Panc1 (cell line): ENCODE data around the gene BRAP. TPM values are rescaled to one million over a fixed set of nuclear protein-coding genes. Genes with fewer than 3 reads are reported as not detected.

Source experiments
- ATAC-seq: fragments of 200-7000 bp; cut with Tn5 transposase; 2 replicates; pipeline ENCODE4 v1.9.1; 2020; ENCODE audit warnings: mild to moderate bottlenecking, moderate library complexity
- BruUV-seq: library from RNA; stranded (reverse); fragments of 400-500 nt; replicated peaks from 2 replicates; lab custom pipeline; 2021; lab: Mats Ljungman, UMichigan
- CTCF ChIA-PET: fragments of 300-600 bp; sonication (Branson Sonifier 250); formaldehyde crosslinking; loops from one replicate; lab custom pipeline; 2022; ENCODE audit warnings: antibody characterized with exemption; lab: Charles Lee
- POLR2A ChIA-PET: fragments of 300-600 bp; sonication (Branson Sonifier 250); formaldehyde crosslinking; loops from one replicate; lab custom pipeline; 2022; ENCODE audit warnings: antibody characterized with exemption; lab: Charles Lee
- DNase-seq: peaks from one replicate; pipeline ENCODE4 v3.0.0-alpha.2; 2010; ENCODE audit warnings: low read depth, low spot score
- H3K27ac ChIP-seq: 2 replicates; pipeline ENCODE4 v1.5.1; 2011; ENCODE audit warnings: mild to moderate bottlenecking, low read length, inconsistent platforms
- H3K27me3 ChIP-seq: fragments of 200-500 bp; sonication (Bioruptor generic); 2 replicates; pipeline ENCODE4 v1.6.0; 2014; ENCODE audit warnings: low read length, inconsistent platforms; ENCODE audit not compliant: control insufficient read depth, insufficient read depth
- H3K36me3 ChIP-seq: fragments of 200-500 bp; sonication (Bioruptor generic); 2 replicates; pipeline ENCODE4 v1.5.1; 2014; ENCODE audit warnings: inconsistent platforms, mild to moderate bottlenecking, low read length, moderate library complexity; ENCODE audit not compliant: control insufficient read depth, insufficient read depth
- H3K4me1 ChIP-seq: 2 replicates; pipeline ENCODE4 v1.5.1; 2011; ENCODE audit warnings: inconsistent platforms, mild to moderate bottlenecking, low read length, moderate library complexity; ENCODE audit not compliant: control insufficient read depth, insufficient read depth
- H3K4me3 ChIP-seq, 2 experiments: 2 replicates each; pipeline ENCODE4 v1.5.1; 2011 to 2012; ENCODE audit warnings: low read depth in 2 of 2, low read length in 2 of 2, mild to moderate bottlenecking in 2 of 2, inconsistent platforms in 1 of 2, moderate library complexity in 1 of 2
- H3K9me3 ChIP-seq: fragments of 200-500 bp; sonication (Bioruptor generic); 2 replicates; pipeline ENCODE4 v1.5.1; 2014; ENCODE audit warnings: low read depth, mild to moderate bottlenecking, inconsistent platforms, low read length, moderate library complexity; ENCODE audit not compliant: control insufficient read depth, insufficient read depth
- POLR2AphosphoS5 ChIP-seq: IDR thresholded peaks from 2 replicates; pipeline ENCODE4 v1.6.1; 2012; ENCODE audit warnings: mild to moderate bottlenecking, low read depth, low read length, moderate library complexity
- SIN3A ChIP-seq: IDR thresholded peaks from 2 replicates; pipeline ENCODE4 v1.6.1; 2012; ENCODE audit warnings: low read depth, mild to moderate bottlenecking, low read length, moderate library complexity, borderline replicate concordance; ENCODE audit not compliant: insufficient read depth
- TCF7L2 ChIP-seq: IDR thresholded peaks from 2 replicates; pipeline ENCODE4 v1.6.1; 2011; ENCODE audit warnings: mild to moderate bottlenecking, low read depth, low read length, inconsistent platforms
- in situ Hi-C: cut with HindIII; loops from 2 replicates; pipeline ENCODE4 v1.10.0; 2016; ENCODE audit warnings: low sequenced_read_pairs, low pct_unique_long_range_greater_than_20kb
- intact Hi-C: fragments of 100-400 bp; cut with micrococcal nuclease; formaldehyde crosslinking; loops from one replicate; pipeline ENCODE4 v1.10.0; 2022; ENCODE audit not compliant: unreplicated experiment
- total RNA-seq: library from RNA; stranded (reverse); gene quantifications from one replicate; pipeline ENCODE4 v1.2.1, GENCODE V29; 2021; ENCODE audit not compliant: unreplicated experiment
- TF ChIP-seq, protein P1 (sequence below), 2 experiments: IDR thresholded peaks; 2 replicates each; pipeline ENCODE4 v1.6.1; 2011 to 2012; ENCODE audit warnings: low read depth in 2 of 2, control low read depth in 1 of 2, low read length in 1 of 2, mild to moderate bottlenecking in 1 of 2, moderate library complexity in 1 of 2; ENCODE audit not compliant: insufficient read depth in 1 of 2
- TF ChIP-seq, protein P2 (sequence below): fragments of 450-650 bp; IDR thresholded peaks from 2 replicates; pipeline ENCODE4 v1.5.1; 2017; ENCODE audit warnings: mild to moderate bottlenecking

Gene BRAP
- total RNA-seq, 1 experiment from 2014 or later = 19.6 TPM

DNA sequence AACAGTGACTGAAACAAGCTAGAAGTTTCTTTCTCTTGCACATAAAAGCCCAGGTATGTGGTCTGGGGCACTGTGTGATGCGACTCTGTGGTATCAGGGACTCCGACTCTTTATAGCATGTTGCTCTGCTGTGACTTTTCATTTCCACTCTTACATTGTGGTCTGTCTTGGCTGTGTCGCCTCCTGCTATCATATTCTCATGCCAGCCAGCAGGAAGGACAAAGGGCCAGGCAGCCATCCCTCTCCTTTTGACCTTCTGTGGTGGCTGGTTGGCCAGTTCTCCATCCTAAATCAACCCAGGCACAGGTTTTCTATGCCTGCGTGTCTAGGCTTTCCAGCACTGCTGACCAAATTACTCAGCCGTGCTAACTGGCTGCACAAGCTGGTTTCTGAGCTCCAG lies 8.1 kb upstream of the BRAP start:
- Histone ChIP-seq H3K27me3 (no peaks in the 10 kb centered on the region), H3K9me3 (no peaks in the 10 kb centered on the region), H3K36me3 (no peaks in the 10 kb centered on the region; the same call in 1 of the 2 replicates), H3K27ac (no peak overlapping the region), H3K4me1 (no peaks in the 10 kb centered on the region), H3K4me3 (no peak overlapping the region)
- ATAC-seq (no peak), DNase-seq (no peak)
- ChIA-PET CTCF (interaction anchor here (0.6 kb wide), 1 partner anchor 119 kb away, joined by 3 read pairs; no protein-coding TSS in a partner anchor), POLR2A (no interaction called here)
- intact Hi-C loops = no loop called here
- BruUV-seq = no TSS peak
- in situ Hi-C loops = loop anchor here (25.0 kb wide), 1 partner anchor 107 kb away; the partner anchor contains the start of gene ATXN2
- TF ChIP-seq, protein P1, sequence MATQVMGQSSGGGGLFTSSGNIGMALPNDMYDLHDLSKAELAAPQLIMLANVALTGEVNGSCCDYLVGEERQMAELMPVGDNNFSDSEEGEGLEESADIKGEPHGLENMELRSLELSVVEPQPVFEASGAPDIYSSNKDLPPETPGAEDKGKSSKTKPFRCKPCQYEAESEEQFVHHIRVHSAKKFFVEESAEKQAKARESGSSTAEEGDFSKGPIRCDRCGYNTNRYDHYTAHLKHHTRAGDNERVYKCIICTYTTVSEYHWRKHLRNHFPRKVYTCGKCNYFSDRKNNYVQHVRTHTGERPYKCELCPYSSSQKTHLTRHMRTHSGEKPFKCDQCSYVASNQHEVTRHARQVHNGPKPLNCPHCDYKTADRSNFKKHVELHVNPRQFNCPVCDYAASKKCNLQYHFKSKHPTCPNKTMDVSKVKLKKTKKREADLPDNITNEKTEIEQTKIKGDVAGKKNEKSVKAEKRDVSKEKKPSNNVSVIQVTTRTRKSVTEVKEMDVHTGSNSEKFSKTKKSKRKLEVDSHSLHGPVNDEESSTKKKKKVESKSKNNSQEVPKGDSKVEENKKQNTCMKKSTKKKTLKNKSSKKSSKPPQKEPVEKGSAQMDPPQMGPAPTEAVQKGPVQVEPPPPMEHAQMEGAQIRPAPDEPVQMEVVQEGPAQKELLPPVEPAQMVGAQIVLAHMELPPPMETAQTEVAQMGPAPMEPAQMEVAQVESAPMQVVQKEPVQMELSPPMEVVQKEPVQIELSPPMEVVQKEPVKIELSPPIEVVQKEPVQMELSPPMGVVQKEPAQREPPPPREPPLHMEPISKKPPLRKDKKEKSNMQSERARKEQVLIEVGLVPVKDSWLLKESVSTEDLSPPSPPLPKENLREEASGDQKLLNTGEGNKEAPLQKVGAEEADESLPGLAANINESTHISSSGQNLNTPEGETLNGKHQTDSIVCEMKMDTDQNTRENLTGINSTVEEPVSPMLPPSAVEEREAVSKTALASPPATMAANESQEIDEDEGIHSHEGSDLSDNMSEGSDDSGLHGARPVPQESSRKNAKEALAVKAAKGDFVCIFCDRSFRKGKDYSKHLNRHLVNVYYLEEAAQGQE (IDR thresholded peaks at IDR 0.05; ENCODE audit: insufficient read depth in 1 of 2, low read depth in 2 of 2, low read length in 1 of 2) = no peak
- TF ChIP-seq TCF7L2 = no peak
- no peak for TF ChIP-seq SIN3A
- no peak for TF ChIP-seq POLR2AphosphoS5
- TF ChIP-seq, protein P2, sequence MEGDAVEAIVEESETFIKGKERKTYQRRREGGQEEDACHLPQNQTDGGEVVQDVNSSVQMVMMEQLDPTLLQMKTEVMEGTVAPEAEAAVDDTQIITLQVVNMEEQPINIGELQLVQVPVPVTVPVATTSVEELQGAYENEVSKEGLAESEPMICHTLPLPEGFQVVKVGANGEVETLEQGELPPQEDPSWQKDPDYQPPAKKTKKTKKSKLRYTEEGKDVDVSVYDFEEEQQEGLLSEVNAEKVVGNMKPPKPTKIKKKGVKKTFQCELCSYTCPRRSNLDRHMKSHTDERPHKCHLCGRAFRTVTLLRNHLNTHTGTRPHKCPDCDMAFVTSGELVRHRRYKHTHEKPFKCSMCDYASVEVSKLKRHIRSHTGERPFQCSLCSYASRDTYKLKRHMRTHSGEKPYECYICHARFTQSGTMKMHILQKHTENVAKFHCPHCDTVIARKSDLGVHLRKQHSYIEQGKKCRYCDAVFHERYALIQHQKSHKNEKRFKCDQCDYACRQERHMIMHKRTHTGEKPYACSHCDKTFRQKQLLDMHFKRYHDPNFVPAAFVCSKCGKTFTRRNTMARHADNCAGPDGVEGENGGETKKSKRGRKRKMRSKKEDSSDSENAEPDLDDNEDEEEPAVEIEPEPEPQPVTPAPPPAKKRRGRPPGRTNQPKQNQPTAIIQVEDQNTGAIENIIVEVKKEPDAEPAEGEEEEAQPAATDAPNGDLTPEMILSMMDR = no peak

DNA sequence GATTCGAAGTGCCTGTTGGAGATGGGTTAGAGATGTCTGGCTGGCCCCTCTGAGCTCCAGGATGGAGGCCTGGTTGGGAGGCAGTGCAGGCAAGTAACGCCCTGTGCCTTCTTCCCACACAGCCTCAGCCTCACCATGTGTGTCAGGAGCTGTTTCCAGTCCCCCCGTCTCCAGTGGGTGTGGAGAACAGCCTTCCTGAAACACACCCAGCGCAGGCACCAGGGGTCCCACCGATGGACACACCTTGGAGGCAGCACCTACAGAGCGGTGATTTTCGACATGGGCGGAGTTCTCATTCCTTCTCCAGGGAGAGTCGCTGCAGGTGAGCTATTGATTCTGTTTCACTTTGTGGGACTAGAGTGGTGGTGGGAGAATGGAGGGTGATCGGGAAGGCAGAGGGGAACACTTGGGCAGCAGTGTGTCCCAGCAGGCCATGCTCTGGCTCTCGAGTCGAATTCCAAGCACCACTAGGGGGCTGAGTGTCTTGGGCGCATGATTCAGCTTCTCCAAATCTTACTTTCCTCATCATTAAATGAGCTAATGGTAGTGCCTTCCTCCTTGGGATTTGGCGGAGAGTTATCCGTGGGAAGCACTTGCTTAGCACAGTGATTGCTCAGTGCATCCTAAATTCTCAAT lies 6.9 kb upstream of the BRAP start:
- Histone ChIP-seq H3K4me3 (no peak overlapping the region), H3K4me1 (no peaks in the 10 kb centered on the region), H3K36me3 (no peaks in the 10 kb centered on the region; the same call in 1 of the 2 replicates), H3K27me3 (no peaks in the 10 kb centered on the region), H3K9me3 (no peaks in the 10 kb centered on the region), H3K27ac (no peak overlapping the region)
- in situ Hi-C loops = loop anchor here (25.0 kb wide), 1 partner anchor 105 kb away; the partner anchor contains the start of gene ATXN2
- BruUV-seq = no TSS peak
- peak; percentile 80 for ATAC-seq
- intact Hi-C loops = no loop called here
- POLR2A ChIA-PET = no interaction called here
- DNase-seq = no peak
- TF ChIP-seq, protein P2 = peak; percentile 63; the same call in 1 of the 2 replicates
- TF ChIP-seq TCF7L2 = no peak
- CTCF ChIA-PET = interaction anchor here (0.7 to 1.1 kb wide), 2 partner anchors 113 to 120 kb away, joined by 3 to 9 read pairs; no protein-coding TSS in a partner anchor
